DND-41 (cell line): ENCODE results near the gene OR51G2.

Source experiments
- CTCF ChIP-seq: IDR thresholded peaks from 2 replicates; pipeline ENCODE4 v1.5.1; 2012; ENCODE audit warnings: borderline replicate concordance, low read length, moderate library complexity, mild to moderate bottlenecking; ENCODE audit not compliant: poor library complexity, severe bottlenecking; ENCODE audit errors: extremely low read depth
- EZH2 ChIP-seq: IDR thresholded peaks from 3 replicates; pipeline ENCODE4 v1.6.1; 2012; ENCODE audit warnings: borderline replicate concordance, low read depth, mild to moderate bottlenecking, moderate library complexity, low read length, inconsistent platforms; ENCODE audit not compliant: severe bottlenecking

GRCh38 chr11:4882543-4882942 lies 36.6 kb downstream of the OR51G2 start:
- TF ChIP-seq CTCF (no peak), EZH2 (no peak)
